IgD-negative memory B cell (primary cell): Measurements from ENCODE around the gene VASH1. TPM values are rescaled to one million over a fixed set of nuclear protein-coding genes. Genes with fewer than 3 reads are reported as not detected.
"Not testable (repeated sequence)": the region's sequence is repeated elsewhere in the genome, so short reads cannot be mapped to it uniquely, and the experiment has no call there.

Source experiments
- H3K27ac Mint-ChIP-seq, 3 donors: one replicate each; pipeline ENCODE4 v1.8.0; 2020 to 2022; ENCODE audit warnings: mild to moderate bottlenecking in 3 of 3, mixed read lengths in 3 of 3, moderate library complexity in 1 of 3
- H3K27me3 Mint-ChIP-seq: one replicate; pipeline ENCODE4 v1.8.0; 2021; ENCODE audit warnings: mixed read lengths
- H3K36me3 Mint-ChIP-seq: one replicate; pipeline ENCODE4 v1.8.0; 2020; ENCODE audit warnings: mild to moderate bottlenecking, mixed read lengths
- H3K4me1 Mint-ChIP-seq, 3 donors: one replicate each; pipeline ENCODE4 v1.8.0; 2020 to 2022; ENCODE audit warnings: mixed read lengths in 3 of 3, mild to moderate bottlenecking in 1 of 3
- H3K4me3 Mint-ChIP-seq, 4 donors: one replicate each; pipeline ENCODE4 v1.8.0; 2020 to 2022; ENCODE audit warnings: mild to moderate bottlenecking in 4 of 4, mixed read lengths in 4 of 4, moderate library complexity in 3 of 4
- H3K9me3 Mint-ChIP-seq, 3 donors: one replicate each; pipeline ENCODE4 v1.8.0; 2020 to 2021; ENCODE audit warnings: mixed read lengths in 3 of 3, mild to moderate bottlenecking in 1 of 3
- polyA plus RNA-seq: library from polyadenylated mRNA; unstranded; fragments of 300-500 nt; fragmentation: Illumina TruSeq; gene quantifications from one replicate; pipeline ENCODE4 v1.2.3, GENCODE V29; 2021

VASH1 gene
- polyA plus RNA-seq, 1 donor from 2014 or later: 0.70 TPM

DNA sequence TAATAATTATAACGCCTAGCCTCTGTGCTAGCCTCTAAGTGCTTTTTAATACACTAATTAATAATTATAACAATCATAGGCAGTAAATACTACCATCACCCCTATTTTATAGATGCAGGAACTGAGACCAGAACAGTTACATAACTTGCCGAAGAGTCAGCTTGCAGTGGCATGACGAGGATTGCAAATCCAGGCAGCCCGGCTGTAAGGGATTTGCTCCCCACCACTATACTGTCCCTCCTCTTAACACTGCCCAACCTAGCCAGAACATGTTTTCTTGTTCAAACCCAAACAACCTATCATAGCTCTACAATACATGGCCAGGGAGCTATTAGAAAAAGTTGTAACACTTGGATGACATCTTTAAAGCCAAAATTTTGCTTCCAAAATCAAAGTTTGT lies 33.9 kb upstream of the VASH1 start:
- Mint-ChIP-seq H3K4me1 (no peaks in the 10 kb centered on the region), H3K27ac (no peak overlapping the region), H3K36me3 (no peaks in the 10 kb centered on the region), H3K27me3 (peaks cover 17% of the 10 kb centered on the region), H3K9me3 (no peaks in the 10 kb centered on the region), H3K4me3 (no peak overlapping the region)

DNA sequence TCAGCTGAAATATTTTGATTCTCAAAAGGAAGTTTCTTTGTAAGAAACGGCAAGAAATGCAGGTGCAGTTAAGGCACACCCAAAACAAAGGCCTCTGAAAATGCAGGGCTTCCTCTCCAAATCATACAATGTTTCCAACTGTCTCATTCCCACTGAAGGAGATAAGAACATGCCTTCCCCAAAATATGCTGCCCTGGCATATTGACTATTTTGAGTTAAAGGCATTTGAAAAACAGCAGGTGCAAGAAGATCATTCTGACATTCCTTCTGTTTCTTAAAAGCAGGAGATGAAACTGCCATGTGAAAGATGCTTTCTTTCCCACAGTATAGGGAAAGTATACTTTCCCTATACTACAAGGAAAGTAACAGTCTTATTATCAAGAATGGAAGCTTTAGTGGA lies 33.4 kb upstream of the VASH1 start:
- Mint-ChIP-seq H3K36me3 (no peaks in the 10 kb centered on the region), H3K4me1 (no peaks in the 10 kb centered on the region), H3K4me3 (no peak overlapping the region), H3K27me3 (peaks cover 17% of the 10 kb centered on the region), H3K27ac (no peak overlapping the region), H3K9me3 (no peaks in the 10 kb centered on the region)

DNA sequence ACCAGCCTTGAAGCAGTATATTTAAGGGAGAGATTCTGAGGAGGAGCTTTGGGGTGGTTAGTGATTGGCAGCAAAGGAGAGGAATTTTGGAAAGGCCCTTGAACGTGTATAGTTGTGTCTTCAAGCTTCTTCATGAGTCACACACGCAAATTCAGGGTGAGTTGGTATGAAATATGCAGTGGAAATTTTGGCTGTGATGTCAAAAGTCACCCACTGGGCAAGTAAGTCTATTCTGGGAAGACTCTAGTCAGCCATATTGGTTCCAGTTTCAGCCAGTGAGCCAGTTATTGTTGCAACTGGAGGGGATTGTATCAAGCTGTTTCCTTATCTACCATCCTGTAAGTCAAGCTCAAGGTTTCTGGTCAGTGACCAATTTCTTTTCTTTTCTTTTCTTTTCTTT lies 32.0 kb upstream of the VASH1 start:
- no peaks in the 10 kb centered on the region for H3K36me3 Mint-ChIP-seq
- H3K27me3 Mint-ChIP-seq: peaks cover 13% of the 10 kb centered on the region
- no peak overlapping the region for H3K4me3 Mint-ChIP-seq
- H3K4me1 Mint-ChIP-seq: no peaks in the 10 kb centered on the region
- H3K9me3 Mint-ChIP-seq: no peaks in the 10 kb centered on the region
- H3K27ac Mint-ChIP-seq: no peak overlapping the region

DNA sequence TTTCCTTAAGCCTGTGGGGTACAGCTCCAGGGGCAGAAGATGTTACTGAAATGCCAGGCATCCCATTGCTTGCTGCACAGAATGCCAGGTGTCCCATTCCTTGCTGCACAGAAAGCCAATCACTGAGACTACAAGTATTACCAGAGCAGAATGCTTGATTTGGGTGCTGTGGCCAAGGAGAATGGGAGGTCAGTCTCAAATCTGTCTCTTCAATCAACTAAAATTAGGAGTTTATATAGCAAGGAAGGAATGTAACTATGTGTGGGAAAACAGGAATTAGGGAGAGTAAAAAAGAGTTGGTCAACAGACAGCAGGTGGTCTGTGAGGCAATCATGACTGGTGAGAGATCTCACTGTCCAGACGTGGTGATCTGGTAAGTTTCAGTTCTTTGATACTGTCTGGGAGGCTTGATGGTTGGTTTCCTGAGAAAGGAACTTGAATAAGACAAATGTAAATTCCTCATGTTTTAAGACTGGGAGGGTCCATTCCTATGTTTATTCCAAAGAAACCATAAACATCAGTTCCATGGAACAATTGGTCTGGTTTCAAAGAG lies 31.2 kb upstream of the VASH1 start:
- Mint-ChIP-seq H3K4me1 (no peaks in the 10 kb centered on the region), H3K9me3 (no peaks in the 10 kb centered on the region), H3K27ac (no peak overlapping the region), H3K4me3 (no peak overlapping the region), H3K36me3 (no peaks in the 10 kb centered on the region), H3K27me3 (peaks cover 7% of the 10 kb centered on the region)

DNA sequence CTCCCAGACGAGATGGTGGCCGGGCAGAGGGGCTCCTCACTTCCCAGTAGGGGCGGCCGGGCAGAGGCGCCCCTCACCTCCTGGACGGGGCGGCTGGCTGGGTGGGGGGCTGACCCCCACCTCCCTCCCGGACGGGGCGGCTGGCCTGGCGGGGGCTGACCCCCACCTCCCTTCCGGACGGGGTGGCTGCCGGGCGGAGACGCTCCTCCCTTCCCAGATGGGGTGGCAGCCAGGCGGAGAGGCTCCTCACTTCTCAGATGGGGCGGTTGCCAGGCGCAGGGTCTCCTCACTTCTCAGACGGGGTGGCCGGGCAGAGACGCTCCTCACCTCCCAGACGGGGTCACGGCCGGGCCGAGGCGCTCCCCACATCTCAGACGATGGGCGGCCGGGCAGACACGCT lies 26.8 kb upstream of the VASH1 start:
- not testable (repeated sequence) for H3K27ac Mint-ChIP-seq, H3K4me1 Mint-ChIP-seq, H3K27me3 Mint-ChIP-seq, H3K4me3 Mint-ChIP-seq, H3K36me3 Mint-ChIP-seq
- H3K9me3 Mint-ChIP-seq: peaks cover 7 to 11% (median 9%) of the 10 kb centered on the region in 3 donors

DNA sequence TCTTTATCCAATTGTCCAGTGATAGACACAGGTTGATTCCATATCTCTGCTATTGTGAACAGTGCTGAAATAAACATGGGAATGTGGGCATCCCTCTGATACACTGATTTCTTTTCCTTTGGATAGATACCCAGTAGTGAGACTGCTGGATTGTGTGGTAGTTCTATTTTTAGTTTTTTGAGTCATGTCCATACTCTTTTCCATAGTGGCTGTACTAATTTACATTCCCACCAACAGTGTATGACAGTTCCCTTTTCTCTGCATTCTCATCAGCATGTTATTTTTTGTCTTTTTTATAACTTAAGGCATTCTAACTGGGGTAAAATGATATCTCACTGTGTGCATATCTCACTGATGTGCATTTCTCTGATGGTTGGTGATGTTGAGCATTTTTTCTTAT lies 24.8 kb upstream of the VASH1 start:
- Mint-ChIP-seq H3K4me3 (no peak overlapping the region), H3K9me3 (peaks cover 11 to 25% (median 23%) of the 10 kb centered on the region in 3 donors), H3K27me3 (peaks cover 5% of the 10 kb centered on the region), H3K4me1 (no peaks in the 10 kb centered on the region), H3K27ac (no peak overlapping the region), H3K36me3 (peaks cover 2% of the 10 kb centered on the region)

DNA sequence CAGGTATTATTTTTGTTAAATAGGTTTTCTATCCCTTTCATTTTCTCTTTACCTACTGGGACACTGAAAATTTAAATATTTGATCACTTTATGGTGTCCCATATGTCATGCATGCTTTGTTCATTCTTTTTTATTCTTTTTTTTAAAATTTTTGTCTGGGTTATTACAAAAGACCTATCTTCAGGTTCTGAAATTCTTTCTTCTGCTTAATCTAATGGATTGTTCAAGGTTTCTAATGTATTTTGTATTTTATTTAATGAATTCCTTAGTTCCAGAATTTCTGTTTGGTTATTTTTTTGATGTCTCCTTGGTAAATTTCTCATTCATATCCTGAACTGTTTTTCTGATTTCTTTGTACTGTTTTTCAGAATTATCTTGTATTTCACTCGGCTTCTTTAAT lies 20.2 kb upstream of the VASH1 start:
- no peak overlapping the region for H3K27ac Mint-ChIP-seq
- peaks cover 11 to 28% (median 23%) of the 10 kb centered on the region in 3 donors for H3K9me3 Mint-ChIP-seq
- H3K36me3 Mint-ChIP-seq: peaks cover 2% of the 10 kb centered on the region
- peaks cover 9% of the 10 kb centered on the region for H3K27me3 Mint-ChIP-seq
- no peak overlapping the region for H3K4me3 Mint-ChIP-seq
- peaks cover 0 to 4% (median 0%) of the 10 kb centered on the region in 3 donors for H3K4me1 Mint-ChIP-seq

DNA sequence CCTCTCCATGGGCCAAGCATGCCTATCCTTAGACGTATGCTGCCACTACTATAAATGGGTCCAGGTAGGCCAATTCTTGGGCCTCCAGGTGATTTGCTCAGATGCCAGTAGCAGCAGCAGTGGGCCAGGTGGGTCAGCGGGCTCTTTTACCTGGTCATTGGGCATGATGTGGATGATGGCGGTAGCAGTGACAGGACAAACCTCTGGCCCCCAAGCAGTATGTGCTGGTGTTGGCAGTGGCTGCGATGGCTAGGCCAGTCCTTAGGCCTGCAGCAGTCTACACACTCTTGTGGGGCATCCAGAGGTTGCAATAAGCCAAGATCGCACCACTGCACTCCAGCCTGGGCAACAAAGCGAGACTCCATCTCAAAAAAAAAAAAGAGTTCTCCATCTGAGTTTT lies 19.1 kb upstream of the VASH1 start:
- peaks cover 2% of the 10 kb centered on the region for H3K36me3 Mint-ChIP-seq
- H3K27ac Mint-ChIP-seq: no peak overlapping the region
- H3K27me3 Mint-ChIP-seq: peaks cover 9% of the 10 kb centered on the region
- H3K4me1 Mint-ChIP-seq: peaks cover 0 to 4% (median 0%) of the 10 kb centered on the region in 3 donors
- H3K4me3 Mint-ChIP-seq: no peak overlapping the region
- H3K9me3 Mint-ChIP-seq: peaks cover 11 to 28% (median 23%) of the 10 kb centered on the region in 3 donors

DNA sequence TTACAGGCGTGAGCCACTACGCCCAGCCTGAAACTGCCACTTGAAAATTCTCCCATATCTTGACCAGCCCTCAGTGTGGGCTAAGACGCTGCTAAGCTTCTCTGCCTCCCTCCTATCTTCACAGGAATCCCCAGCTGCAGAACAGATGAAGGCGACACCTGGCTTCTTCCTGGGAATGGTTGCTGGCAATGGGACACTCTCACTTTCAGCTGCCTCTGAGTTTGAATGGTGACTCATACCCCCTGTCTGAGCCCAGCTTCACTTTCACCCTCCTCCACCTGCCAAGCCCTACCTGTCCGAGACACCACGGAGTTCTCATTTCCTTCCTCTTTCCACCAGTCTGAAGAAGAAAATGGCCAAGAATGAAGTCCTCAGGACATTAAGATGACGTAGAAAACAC lies 18.3 kb upstream of the VASH1 start:
- peaks cover 9% of the 10 kb centered on the region for H3K27me3 Mint-ChIP-seq
- H3K27ac Mint-ChIP-seq: no peak overlapping the region
- peaks cover 2% of the 10 kb centered on the region for H3K36me3 Mint-ChIP-seq
- H3K4me3 Mint-ChIP-seq: no peak overlapping the region
- H3K4me1 Mint-ChIP-seq: peaks cover 0 to 4% (median 0%) of the 10 kb centered on the region in 3 donors
- peaks cover 11 to 28% (median 23%) of the 10 kb centered on the region in 3 donors for H3K9me3 Mint-ChIP-seq

DNA sequence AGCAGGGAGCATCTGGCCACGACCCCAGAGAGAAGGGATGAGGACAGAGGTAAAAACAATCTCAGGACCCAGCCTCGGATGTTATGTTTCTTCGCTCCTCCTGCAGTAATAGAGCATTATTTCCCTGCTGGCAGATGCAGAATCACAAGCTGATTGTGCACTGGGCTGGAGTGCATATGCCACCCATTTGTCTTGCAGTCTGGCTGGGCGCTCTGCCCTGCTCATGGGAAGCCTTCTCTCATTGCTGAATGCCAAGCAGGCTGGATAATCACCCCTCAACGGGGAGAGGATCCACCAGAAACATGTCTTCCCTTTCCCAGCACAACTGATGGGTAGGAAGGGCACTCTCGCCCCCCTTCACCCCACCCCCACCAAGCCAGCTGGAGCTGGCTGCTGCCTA lies 8.5 kb upstream of the VASH1 start:
- H3K9me3 Mint-ChIP-seq: peaks cover 0 to 2% (median 0%) of the 10 kb centered on the region in 3 donors
- H3K27ac Mint-ChIP-seq: no peak overlapping the region
- no peak overlapping the region for H3K4me3 Mint-ChIP-seq
- no peaks in the 10 kb centered on the region for H3K36me3 Mint-ChIP-seq
- no peaks in the 10 kb centered on the region for H3K4me1 Mint-ChIP-seq
- H3K27me3 Mint-ChIP-seq: peaks cover under 1% of the 10 kb centered on the region

DNA sequence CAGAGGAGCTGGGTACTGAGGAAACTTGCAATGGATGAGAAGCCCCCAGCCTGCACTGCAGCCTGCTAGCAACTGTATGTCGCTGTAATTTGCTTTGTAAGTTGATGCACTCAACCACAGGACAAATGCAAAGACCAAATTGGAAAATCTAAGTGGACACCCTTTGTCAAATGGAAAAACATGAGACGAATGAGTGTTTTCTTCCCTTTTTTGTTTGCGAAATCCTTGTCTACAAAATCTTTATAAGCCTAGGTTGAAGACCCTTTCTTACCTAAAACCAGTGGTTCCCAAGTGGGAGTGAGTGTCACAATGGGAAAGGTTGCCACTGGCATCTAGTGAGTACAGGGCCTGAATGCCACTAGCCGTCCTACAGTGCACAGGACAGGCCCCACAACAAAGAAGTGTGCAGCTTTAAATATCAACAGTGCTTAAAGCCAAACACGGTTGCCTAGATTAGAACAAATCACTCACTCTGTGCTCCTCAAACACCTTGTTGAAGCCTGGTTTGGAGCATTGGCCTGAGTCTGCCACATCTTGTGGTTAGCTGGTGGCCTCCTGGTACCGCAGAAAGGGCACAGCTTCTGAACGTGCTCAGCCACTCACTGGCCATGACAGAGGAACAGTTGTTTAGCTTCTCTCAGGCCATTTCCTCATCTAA lies 7.6 kb upstream of the VASH1 start:
- H3K27me3 Mint-ChIP-seq: peaks cover 8% of the 10 kb centered on the region
- no peak overlapping the region for H3K4me3 Mint-ChIP-seq
- no peaks in the 10 kb centered on the region for H3K9me3 Mint-ChIP-seq
- H3K36me3 Mint-ChIP-seq: no peaks in the 10 kb centered on the region
- no peaks in the 10 kb centered on the region for H3K4me1 Mint-ChIP-seq
- H3K27ac Mint-ChIP-seq: no peak overlapping the region

DNA sequence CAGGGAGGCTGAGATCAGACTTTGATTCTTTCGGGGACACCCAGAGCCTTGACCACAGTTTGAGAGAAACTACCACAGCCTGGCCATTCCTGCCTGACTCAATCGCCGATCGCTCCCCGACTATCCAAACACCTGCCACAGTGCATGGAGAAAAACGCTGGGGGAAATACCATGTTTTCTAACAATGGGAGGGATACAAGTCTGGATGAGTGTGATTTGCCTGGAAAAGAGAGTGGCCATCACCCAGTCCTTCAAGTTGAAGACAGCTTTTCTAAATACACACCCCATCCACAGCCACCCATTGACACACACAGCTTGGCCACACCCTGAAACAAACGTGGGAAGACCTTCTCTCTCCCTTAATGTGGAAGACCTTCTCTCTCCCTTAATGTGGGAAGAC lies 6.7 kb upstream of the VASH1 start:
- Mint-ChIP-seq H3K4me1 (no peaks in the 10 kb centered on the region), H3K27ac (no peak overlapping the region), H3K4me3 (no peak overlapping the region), H3K9me3 (no peaks in the 10 kb centered on the region), H3K36me3 (no peaks in the 10 kb centered on the region), H3K27me3 (peaks cover 8% of the 10 kb centered on the region)

DNA sequence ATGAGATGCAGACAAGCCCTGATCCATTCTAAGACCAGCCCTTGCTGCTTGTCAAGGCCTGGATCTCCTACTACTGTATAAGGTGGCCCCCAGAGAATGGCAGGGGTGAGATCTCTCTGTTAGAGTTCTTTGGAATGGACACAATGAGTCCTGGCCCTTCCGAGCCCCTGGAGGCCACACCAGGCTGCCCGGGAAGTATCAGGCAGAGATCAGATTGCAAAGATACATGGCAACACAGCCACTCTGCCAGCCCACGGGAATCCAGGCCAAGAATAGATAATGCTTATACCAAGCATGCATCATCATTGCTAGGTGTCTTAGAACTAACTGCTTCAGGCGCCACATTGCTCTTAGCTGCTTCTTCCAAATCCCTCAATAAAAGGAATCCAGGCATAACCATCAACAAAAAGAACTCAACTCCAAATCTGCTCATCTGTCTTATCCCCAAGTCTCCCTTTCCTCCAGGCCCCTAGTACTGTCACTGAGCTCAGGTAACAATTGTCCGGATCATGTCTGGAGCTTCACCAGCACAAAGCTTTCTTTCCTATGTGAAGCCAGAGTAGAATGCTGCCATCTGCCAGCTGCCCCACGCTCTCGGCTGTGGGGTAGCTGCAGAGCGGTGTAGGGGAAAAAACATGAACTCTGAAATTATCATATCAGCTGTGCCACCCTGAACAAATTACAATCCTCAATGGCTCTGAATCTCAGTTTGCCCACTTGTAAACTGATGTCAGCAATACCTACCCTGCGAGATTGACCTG lies 5.5 kb upstream of the VASH1 start:
- H3K9me3 Mint-ChIP-seq: no peaks in the 10 kb centered on the region
- peaks cover 8% of the 10 kb centered on the region for H3K27me3 Mint-ChIP-seq
- H3K36me3 Mint-ChIP-seq: no peaks in the 10 kb centered on the region
- H3K4me1 Mint-ChIP-seq: no peaks in the 10 kb centered on the region
- H3K27ac Mint-ChIP-seq: no peak overlapping the region
- H3K4me3 Mint-ChIP-seq: no peak overlapping the region

DNA sequence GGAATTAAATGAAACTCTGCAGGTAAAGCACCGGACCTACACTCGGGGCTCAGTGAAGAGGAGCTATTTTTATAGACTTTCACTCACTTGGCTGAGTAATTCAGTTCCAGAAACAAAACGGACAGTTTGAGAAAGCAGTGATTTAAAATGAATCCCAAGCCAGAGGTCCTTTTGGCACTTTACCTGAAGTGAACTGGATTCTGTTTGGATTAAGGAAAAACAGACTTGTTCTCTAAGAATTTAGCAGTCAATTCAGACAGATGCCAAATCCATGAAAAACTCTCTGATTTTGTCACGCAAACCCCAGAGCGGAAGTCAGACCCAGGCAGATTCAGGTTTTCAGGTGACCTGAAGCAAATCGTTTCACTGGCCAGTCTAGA lies 4.9 kb upstream of the VASH1 start:
- H3K4me3 Mint-ChIP-seq: no peak overlapping the region
- H3K4me1 Mint-ChIP-seq: no peaks in the 10 kb centered on the region
- no peak overlapping the region for H3K27ac Mint-ChIP-seq
- H3K9me3 Mint-ChIP-seq: no peaks in the 10 kb centered on the region
- no peaks in the 10 kb centered on the region for H3K36me3 Mint-ChIP-seq
- peaks cover 12% of the 10 kb centered on the region for H3K27me3 Mint-ChIP-seq

DNA sequence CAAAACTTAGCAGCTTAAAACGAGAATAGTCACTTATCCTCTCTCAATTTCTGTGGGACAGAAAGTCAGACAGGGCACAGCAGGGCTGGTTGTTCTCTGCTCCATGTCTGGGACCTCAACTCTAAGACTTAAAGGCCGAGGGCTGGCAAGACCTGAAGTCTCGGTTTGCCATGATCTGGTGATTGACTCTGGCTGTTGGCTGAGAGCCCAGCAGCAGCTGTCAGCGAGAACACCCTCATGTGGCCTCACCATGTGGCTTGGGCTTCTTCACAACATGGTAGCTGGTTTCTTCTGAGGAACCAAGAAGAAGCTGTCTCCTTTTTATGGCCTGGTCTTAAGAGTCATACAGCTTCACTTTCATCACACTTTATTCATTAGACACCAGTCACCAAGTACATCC lies 1.7 kb upstream of the VASH1 start:
- H3K27me3 Mint-ChIP-seq: peaks cover 20% of the 10 kb centered on the region
- peak overlapping the region in 1 of 3 donors; percentile 27 for H3K27ac Mint-ChIP-seq
- H3K36me3 Mint-ChIP-seq: no peaks in the 10 kb centered on the region
- peak overlapping the region in 1 of 4 donors; percentile 2 for H3K4me3 Mint-ChIP-seq
- no peaks in the 10 kb centered on the region for H3K9me3 Mint-ChIP-seq
- H3K4me1 Mint-ChIP-seq: peaks cover 4 to 5% (median 5%) of the 10 kb centered on the region in 3 donors
